ENCODE measurements around the gene ELP2. TPM values are rescaled to one million over a fixed set of nuclear protein-coding genes. Genes with fewer than 3 reads are reported as not detected.

ELP2 gene
- total RNA-seq, 1 donor from 2014 or later, result 72.9 TPM

DNA sequence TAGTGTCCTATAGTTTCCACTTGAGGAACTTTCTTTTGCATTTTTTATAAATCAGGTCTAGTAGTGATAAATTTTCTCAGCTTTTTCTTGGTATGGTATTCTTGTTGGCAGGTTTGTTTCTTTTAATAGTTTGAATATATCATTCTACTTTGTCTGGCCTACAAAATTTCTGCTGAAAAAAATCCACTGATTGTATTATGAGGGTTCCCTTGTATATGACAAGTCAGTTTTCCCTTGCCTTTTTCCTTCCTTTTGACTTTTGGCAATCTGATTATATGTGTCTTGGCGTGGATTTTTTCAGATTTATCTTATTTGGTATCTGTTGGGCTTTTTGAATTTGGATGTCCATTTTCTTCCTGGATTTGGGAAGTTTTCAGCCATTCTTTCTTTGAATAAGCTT is 99.5 kb downstream of the ELP2 start:
- no peaks in the 10 kb centered on the region for H3K27me3 ChIP-seq (ENCODE audit: control insufficient read depth, insufficient read depth, low read length)
- H3K4me3 ChIP-seq (ENCODE audit: low read depth, low read length), result no peak overlapping the region
- no peak for TF ChIP-seq CTCF (IDR thresholded peaks at IDR 0.05; ENCODE audit: insufficient read depth, low read length, severe bottlenecking)
- DNase-seq (ENCODE audit: low read depth) (no peak), FAIRE-seq (no peak)
- H3K36me3 ChIP-seq (ENCODE audit: control insufficient read depth, insufficient read depth, low read length), result peaks cover 9% of the 10 kb centered on the region

Other genes with a start within 250 kb of the ELP2 start
- gene RPRD1A, start 62.3 kb upstream of the ELP2 start, total RNA-seq, result 77.1 and 82.6 TPM in 2 replicates
- 152 and 218 TPM in 2 replicates for gene SLC39A6, start 559 bp upstream of the ELP2 start, total RNA-seq
- 24.5 and 37.0 TPM in 2 replicates for gene MOCOS, start 57.6 kb downstream of the ELP2 start, total RNA-seq
- 8.8 and 15.8 TPM in 2 replicates for gene FHOD3, start 167.8 kb downstream of the ELP2 start, total RNA-seq

Data from bronchial epithelial cell (primary cell).